NCI-H526 (cell line): ENCODE results near the gene CACNB4.
A peak's percentile ranks its signal among the peaks of the same experiment; 100 is the strongest.

Experiments used
- DNase-seq, 2 experiments: peaks; one replicate each; lab custom pipeline; 2025; lab: John Stamatoyannopoulos, UW

Gene CACNB4

GRCh38 chr2:151853070-151853758 is 245.6 kb downstream of the CACNB4 start:
- DNase-seq = peak; percentile 10 to 32

- peak in 1 of 2 experiments; percentile 39 for DNase-seq
These were observed 246.4 kb downstream of the CACNB4 start for GRCh38 chr2:151852260-151853069.

- peak in 1 of 2 experiments; percentile 78 for DNase-seq
These were observed 247.1 kb downstream of the CACNB4 start for GRCh38 chr2:151851761-151852160.

GRCh38 chr2:151849413-151850010 is 249.3 kb downstream of the CACNB4 start:
- peak; percentile 81 to 84 for DNase-seq

GRCh38 chr2:151845884-151846283 is 253.0 kb downstream of the CACNB4 start:
- no peak for DNase-seq

- DNase-seq = no peak
These were observed 253.4 kb downstream of the CACNB4 start for GRCh38 chr2:151845481-151845880.

- DNase-seq = no peak
These were observed 254.5 kb downstream of the CACNB4 start for GRCh38 chr2:151844211-151844896.

GRCh38 chr2:151843691-151844061 is 255.2 kb downstream of the CACNB4 start:
- DNase-seq = no peak

GRCh38 chr2:151842830-151843690 is 255.8 kb downstream of the CACNB4 start:
- DNase-seq = peak; percentile 26 to 64

- DNase-seq = no peak
These were observed 257.8 kb downstream of the CACNB4 start for GRCh38 chr2:151841047-151841424.

- DNase-seq = peak; percentile 18 to 25
These were observed 258.4 kb downstream of the CACNB4 start for GRCh38 chr2:151840216-151841046.

- no peak for DNase-seq
These were observed 260.9 kb downstream of the CACNB4 start for GRCh38 chr2:151837926-151838325.

- DNase-seq = no peak
These were observed 264.9 kb downstream of the CACNB4 start for GRCh38 chr2:151833984-151834383.

GRCh38 chr2:151830961-151831360 is 267.9 kb downstream of the CACNB4 start:
- no peak for DNase-seq

GRCh38 chr2:151828890-151829324 is 269.9 kb downstream of the CACNB4 start:
- no peak for DNase-seq

GRCh38 chr2:151828143-151828889 is 270.5 kb downstream of the CACNB4 start, which contains the start of gene ARL5A:
ARL5A (minus strand) TSS chr2:151828421; CDS start chr2:151828176, 245 bp downstream.
- DNase-seq = peak; percentile 90 to 97

GRCh38 chr2:151827564-151828142 is 271.2 kb downstream of the CACNB4 start:
- peak in 1 of 2 experiments; percentile 51 for DNase-seq

GRCh38 chr2:151826737-151827157 is 272.1 kb downstream of the CACNB4 start:
- DNase-seq = peak; percentile 12 to 26

- DNase-seq = no peak
These were observed 274.0 kb downstream of the CACNB4 start for GRCh38 chr2:151824886-151825285.
